ENCODE results near the gene DENND6B.

DENND6B gene

GRCh38 chr22:50280022-50280707 is 46.6 kb downstream of the DENND6B start:
- TF ChIP-seq ARNTL (CRISPR knock-in tag; IDR thresholded peaks at IDR 0.05; ENCODE audit: borderline replicate concordance, low read depth) (no peak), TCF4 (CRISPR knock-in tag; IDR thresholded peaks at IDR 0.05; ENCODE audit: borderline replicate concordance) (no peak)
- no peak for ATAC-seq

GRCh38 chr22:50278956-50279619 is 47.7 kb downstream of the DENND6B start:
- TF ChIP-seq TSHZ2 (CRISPR knock-in tag; IDR thresholded peaks at IDR 0.05) = no peak
- TF ChIP-seq SNAI2 (CRISPR knock-in tag; IDR thresholded peaks at IDR 0.05) = no peak
- TF ChIP-seq ARNTL (CRISPR knock-in tag; IDR thresholded peaks at IDR 0.05; ENCODE audit: borderline replicate concordance, low read depth) = no peak
- TF ChIP-seq TOX (CRISPR knock-in tag; IDR thresholded peaks at IDR 0.05; ENCODE audit: borderline replicate concordance) = no peak
- TF ChIP-seq CSDC2 (CRISPR knock-in tag; IDR thresholded peaks at IDR 0.05) = no peak
- TF ChIP-seq ISL1 (CRISPR knock-in tag; IDR thresholded peaks at IDR 0.05) = no peak
- TF ChIP-seq ZNF8 (CRISPR knock-in tag; IDR thresholded peaks at IDR 0.05) = no peak
- no peak for TF ChIP-seq ZNF565 (CRISPR knock-in tag; conservative IDR thresholded peaks at IDR 0.05; ENCODE audit: low read depth)
- TF ChIP-seq TCF4 (CRISPR knock-in tag; IDR thresholded peaks at IDR 0.05; ENCODE audit: borderline replicate concordance) = no peak
- no peak for TF ChIP-seq ESRRG (CRISPR knock-in tag; IDR thresholded peaks at IDR 0.05)
- TF ChIP-seq ZFP30 (CRISPR knock-in tag; IDR thresholded peaks at IDR 0.05) = no peak
- TF ChIP-seq PATZ1 (CRISPR knock-in tag; IDR thresholded peaks at IDR 0.05; ENCODE audit: borderline replicate concordance) = no peak
- no peak for TF ChIP-seq BACH2 (CRISPR knock-in tag; IDR thresholded peaks at IDR 0.05; ENCODE audit: borderline replicate concordance)
- TF ChIP-seq CREB5 (CRISPR knock-in tag; IDR thresholded peaks at IDR 0.05; ENCODE audit: low read depth) = no peak
- TF ChIP-seq PPARA (CRISPR knock-in tag; IDR thresholded peaks at IDR 0.05; ENCODE audit: borderline replicate concordance) = no peak
- no peak for TF ChIP-seq ZC3H10 (CRISPR knock-in tag; IDR thresholded peaks at IDR 0.05)
- TF ChIP-seq CSRNP3 (CRISPR knock-in tag; IDR thresholded peaks at IDR 0.05) = no peak

GRCh38 chr22:50278461-50278860 is 48.4 kb downstream of the DENND6B start:
- no peak for TF ChIP-seq ISL1 (CRISPR knock-in tag; IDR thresholded peaks at IDR 0.05)
- no peak for TF ChIP-seq ARNTL (CRISPR knock-in tag; IDR thresholded peaks at IDR 0.05; ENCODE audit: borderline replicate concordance, low read depth)
- ATAC-seq = no peak

More at GRCh38 chr22:50278956-50279619, 47.7 kb downstream of the DENND6B start:
- no peak for ATAC-seq

- no peak for ATAC-seq
- TF ChIP-seq BACH2 (CRISPR knock-in tag; IDR thresholded peaks at IDR 0.05; ENCODE audit: borderline replicate concordance) = no peak
Observed at GRCh38 chr22:50277761-50278160, 49.1 kb downstream of the DENND6B start.

- ATAC-seq = peak; percentile 5; the same call in 2 of the 3 replicates
- TF ChIP-seq ZNF565 (CRISPR knock-in tag; conservative IDR thresholded peaks at IDR 0.05; ENCODE audit: low read depth) (no peak), OSR1 (CRISPR knock-in tag; IDR thresholded peaks at IDR 0.05) (no peak), TCF4 (CRISPR knock-in tag; IDR thresholded peaks at IDR 0.05; ENCODE audit: borderline replicate concordance) (no peak), ZNF8 (CRISPR knock-in tag; IDR thresholded peaks at IDR 0.05) (no peak), ARNTL (CRISPR knock-in tag; IDR thresholded peaks at IDR 0.05; ENCODE audit: borderline replicate concordance, low read depth) (no peak), POU6F1 (CRISPR knock-in tag; IDR thresholded peaks at IDR 0.05; ENCODE audit: borderline replicate concordance, low read depth) (no peak), ESRRG (CRISPR knock-in tag; IDR thresholded peaks at IDR 0.05) (no peak), CSRNP3 (CRISPR knock-in tag; IDR thresholded peaks at IDR 0.05) (no peak)
Observed at GRCh38 chr22:50276143-50276542, 50.7 kb downstream of the DENND6B start.
